Measurements from ENCODE around the gene CCDC83. TPM values are rescaled to one million over a fixed set of nuclear protein-coding genes. Genes with fewer than 3 reads are reported as not detected.
"Not testable (repeated sequence)": the region's sequence is repeated elsewhere in the genome, so short reads cannot be mapped to it uniquely, and the experiment has no call there.

CCDC83 gene
- total RNA-seq, 1 donor from 2014 or later = not detected

DNA sequence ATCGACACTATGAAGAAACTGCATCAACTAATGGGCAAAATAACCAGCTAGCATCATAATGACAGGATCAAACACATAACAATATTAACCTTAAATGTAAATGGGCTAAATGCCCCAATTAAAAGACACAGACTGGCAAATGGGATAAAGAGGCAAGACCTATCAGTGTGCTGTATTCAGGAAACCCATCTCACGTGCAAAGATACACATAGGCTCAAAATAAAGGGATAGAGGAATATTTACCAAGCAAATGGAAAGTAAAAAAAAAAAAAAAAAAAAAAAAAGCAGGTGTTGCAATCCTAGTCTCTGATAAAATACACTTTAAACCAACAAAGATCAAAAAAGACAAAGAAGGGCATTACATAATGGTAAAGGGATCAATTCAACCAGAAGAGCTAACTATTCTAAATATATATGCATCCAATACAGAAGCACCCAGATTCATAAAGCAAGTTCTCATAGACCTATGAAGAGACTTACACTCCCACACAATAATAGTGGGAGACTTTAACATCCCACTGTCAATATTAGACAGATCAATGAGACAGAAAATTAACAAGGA is 71.6 kb downstream of the CCDC83 start:
- DNase-seq; ATAC-seq; intact Hi-C loops (cut with micrococcal nuclease): not testable (repeated sequence)

DNA sequence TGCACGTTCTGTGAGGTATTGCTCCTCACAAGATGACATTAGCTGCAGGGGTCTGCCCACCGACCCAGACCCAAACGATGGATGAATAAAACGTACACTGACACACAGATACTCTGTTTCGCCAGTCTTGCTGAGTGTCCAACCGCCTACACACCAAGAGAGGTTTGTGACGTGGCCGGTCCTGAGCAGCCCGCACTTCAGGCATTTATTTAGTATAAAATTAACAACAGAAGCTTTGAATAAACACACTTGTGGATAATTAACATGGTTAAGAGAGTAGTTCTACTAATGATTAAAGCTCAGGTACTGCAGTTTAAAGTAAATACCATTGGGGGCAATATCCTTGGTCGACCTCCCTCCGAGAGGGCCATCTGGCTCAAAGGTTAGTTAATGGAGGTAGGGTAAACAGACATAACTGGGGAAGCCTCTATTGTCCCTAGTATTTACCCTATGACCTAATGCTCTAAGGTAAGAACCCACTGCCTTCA is 75.7 kb downstream of the CCDC83 start:
- intact Hi-C loops (cut with micrococcal nuclease) = no loop called here
- ATAC-seq (no peak), DNase-seq (no peak)

DNA sequence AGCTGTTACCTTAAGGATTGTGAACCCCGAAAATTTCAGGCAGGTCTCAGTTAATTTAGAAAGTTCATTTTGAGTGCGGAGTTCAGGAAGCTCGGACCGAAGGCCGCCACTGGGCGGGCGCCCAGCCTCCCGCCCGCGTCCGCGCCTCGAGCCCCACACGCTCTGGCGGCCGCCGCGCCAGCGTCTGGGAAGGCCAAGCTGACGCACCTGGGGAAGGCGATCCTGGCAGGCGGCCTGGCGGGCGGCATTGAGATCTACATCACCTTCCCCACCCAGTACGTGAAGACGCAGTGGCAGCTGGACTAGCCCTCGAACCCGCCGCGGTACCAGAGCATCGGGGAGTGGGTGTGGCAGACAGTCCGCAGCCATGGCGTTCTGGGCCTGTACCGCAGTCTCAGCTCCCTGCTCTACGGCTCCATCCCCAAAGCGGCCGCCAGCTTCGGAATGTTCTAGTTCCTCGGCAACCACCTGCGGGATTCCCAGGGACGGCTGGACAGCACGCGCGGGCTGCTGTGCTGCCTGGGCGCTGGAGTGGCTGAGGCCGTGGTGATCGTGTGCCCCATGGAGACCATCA is 79.5 kb downstream of the CCDC83 start:
- intact Hi-C loops (cut with micrococcal nuclease) = no loop called here
- ATAC-seq (no peak), DNase-seq (peak; percentile 37)

DNA sequence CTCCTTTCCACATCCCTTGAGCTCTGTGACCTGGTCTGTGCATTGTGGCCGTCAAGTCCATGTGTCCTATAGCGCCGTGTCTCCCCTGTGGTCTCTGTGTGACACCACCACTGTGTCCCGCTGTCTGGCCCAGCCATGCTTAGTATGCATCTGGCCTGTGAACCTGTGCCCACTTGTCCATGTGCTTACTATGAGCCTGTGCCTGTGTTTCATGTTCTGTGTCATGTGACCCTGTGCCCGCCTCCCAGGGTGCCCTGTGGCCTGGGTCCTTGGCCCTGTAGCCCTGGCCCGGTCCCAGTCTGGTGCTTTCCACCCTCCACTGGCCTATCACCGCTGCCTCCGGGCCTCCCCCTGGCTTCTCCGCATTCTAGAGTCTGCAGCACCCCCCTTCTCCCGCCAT is 80.6 kb downstream of the CCDC83 start:
- DNase-seq (no peak), ATAC-seq (no peak)
- intact Hi-C loops (cut with micrococcal nuclease) = no loop called here

DNA sequence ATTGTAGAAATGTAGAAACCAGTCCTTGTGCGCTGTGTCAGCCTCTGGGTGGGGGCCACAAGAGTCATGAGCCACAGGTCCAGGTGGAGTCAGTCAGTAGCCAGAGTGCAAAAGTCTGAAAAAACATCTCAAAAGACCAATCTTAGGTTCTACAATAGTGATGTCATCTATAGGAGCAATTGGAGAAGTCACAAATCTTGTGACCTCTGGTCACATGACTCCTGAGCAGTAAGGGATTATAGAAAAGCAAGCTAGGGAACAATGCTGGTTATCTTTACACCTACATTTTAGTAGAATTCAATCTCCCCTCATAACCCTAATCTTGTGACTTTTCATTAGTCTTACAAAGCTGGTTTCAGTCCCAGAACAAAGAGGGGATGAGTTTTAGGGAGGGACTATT is 82.7 kb downstream of the CCDC83 start:
- intact Hi-C loops (cut with micrococcal nuclease) = no loop called here
- DNase-seq (no peak), ATAC-seq (no peak)

DNA sequence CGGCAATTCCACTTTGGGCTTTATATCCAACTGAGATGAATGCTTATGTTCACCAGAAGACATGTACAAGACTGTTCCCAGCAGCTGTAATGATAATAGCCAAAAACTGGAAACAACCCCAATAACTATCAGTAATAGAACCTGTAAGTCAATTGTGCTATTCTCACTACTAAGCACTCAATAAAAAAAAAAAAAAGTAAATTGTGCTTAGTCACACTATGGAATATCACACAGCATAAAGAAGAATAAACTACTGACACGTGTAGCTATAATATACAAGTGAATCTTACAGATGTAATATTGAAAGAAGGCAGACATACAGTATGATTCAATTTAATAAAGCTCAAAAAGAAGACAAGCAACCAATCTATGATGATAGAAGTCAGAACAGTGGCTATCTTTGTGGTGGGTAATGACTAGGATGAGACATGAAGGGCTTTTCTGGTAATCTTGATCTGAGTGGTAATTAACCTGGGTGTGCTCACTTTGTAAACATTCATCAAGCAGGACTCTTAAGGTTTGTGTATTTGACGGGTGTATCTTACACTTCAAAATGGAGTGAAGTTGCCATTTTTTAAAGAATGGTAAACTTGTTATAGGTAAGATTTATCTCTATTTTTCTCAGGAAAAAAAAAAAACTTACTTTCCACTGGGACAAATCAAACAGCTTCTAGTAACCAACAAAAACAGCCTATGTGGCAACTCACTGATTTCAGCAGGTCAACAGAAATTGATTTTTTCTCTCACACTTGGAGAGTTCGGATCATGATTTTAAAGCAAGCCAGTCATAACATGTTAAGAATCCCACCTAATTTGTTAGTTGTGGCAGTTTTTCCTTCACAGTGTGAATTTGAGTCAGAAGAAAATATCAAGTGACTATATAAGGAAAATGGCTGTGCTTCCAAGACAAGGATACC is 84.2 kb downstream of the CCDC83 start:
- DNase-seq (no peak), ATAC-seq (no peak)
- intact Hi-C loops (cut with micrococcal nuclease) = loop anchor here (5.0 kb wide), 1 partner anchor 353 kb away; no protein-coding TSS in a partner anchor

DNA sequence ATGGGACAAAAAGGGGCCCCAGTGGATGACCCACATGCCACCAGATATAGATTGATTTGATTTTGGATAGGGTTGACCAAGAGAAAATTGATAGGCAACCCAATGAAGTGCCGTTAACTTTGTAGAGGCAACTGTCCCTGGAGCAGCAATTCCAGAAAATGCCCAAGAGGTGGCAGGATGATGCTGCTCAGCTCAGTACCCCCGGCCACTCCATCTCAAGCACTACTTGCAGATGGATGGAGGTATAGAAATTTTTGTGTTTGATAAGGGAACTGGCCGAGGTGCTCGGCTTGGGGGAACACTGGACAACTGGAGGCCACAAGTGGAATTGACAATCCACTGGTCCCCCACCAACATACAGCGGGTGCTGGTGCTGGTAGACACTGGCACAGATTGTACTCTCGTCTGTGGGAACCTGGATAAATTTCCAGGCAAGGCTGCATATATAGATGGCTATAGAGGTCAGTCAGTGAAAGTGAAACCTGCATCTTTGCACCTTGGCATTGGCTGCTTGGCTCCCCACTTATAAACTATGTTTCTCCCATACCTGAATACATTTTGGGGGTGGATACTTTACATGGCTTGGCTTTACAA is 86.3 kb downstream of the CCDC83 start:
- intact Hi-C loops (cut with micrococcal nuclease) = loop anchor here (5.0 kb wide), 1 partner anchor 351 kb away; no protein-coding TSS in a partner anchor
- peak; percentile 41 for DNase-seq
- peak; percentile 82 for ATAC-seq

DNA sequence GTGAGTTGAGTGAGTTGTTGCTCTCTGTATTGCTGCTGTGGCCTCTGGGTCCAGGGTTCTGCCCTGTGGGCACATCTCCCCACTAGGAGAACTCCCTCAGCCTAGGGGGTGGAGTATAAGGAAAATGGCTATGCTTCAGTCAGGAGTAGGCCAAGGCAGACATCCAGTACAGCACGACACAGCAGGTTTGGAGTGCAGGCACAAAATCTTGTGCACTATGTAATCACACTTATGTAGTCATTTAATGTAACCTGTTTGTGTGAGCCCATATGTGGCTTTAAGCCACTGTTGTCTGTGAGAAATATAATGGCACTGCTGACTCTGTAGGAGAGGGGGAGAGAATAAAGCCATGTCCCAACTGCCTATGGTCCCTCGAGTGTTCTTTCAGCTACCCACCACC is 90.1 kb downstream of the CCDC83 start:
- DNase-seq (no peak), ATAC-seq (no peak)
- intact Hi-C loops (cut with micrococcal nuclease) = no loop called here

DNA sequence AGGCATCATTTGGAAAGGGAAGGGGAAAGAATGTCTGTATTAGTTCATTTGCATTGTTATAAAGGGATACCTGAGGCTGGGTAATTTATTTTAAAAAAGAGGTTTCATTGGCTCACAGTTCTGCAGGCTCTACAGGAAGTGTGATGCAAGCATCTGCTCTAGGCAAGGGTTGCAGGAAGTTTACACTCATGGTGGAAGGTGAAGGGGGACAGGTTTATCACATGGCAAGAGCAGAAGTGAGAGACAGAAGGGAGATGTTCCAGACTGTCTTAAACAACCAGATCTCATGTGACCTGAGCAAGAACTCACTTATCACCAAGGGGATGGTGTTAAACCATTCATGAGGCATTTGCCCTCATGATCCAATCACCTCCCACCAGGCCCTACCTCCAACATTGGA is 90.6 kb downstream of the CCDC83 start:
- ATAC-seq (no peak), DNase-seq (no peak)
- intact Hi-C loops (cut with micrococcal nuclease) = no loop called here

DNA sequence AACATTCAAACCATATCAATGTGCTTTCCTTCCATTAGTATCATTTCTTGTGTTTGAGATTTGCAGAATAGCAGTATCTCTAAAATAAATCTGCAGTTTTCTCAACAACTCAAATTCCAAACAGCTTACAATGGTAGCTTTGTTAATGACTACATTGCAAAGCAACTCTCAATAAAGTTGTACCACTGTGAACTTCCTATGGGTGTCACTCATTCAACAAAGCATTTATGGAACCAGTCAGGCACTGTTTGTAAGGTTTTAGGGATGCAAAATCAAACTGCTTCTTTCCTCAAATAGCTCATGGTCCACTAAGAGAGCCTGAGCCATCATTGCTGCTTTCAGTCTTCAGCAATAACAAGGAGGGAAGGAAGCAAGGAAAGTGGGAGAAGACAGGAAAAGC is 91.0 kb downstream of the CCDC83 start:
- ATAC-seq (no peak), DNase-seq (no peak)
- intact Hi-C loops (cut with micrococcal nuclease) = no loop called here

DNA sequence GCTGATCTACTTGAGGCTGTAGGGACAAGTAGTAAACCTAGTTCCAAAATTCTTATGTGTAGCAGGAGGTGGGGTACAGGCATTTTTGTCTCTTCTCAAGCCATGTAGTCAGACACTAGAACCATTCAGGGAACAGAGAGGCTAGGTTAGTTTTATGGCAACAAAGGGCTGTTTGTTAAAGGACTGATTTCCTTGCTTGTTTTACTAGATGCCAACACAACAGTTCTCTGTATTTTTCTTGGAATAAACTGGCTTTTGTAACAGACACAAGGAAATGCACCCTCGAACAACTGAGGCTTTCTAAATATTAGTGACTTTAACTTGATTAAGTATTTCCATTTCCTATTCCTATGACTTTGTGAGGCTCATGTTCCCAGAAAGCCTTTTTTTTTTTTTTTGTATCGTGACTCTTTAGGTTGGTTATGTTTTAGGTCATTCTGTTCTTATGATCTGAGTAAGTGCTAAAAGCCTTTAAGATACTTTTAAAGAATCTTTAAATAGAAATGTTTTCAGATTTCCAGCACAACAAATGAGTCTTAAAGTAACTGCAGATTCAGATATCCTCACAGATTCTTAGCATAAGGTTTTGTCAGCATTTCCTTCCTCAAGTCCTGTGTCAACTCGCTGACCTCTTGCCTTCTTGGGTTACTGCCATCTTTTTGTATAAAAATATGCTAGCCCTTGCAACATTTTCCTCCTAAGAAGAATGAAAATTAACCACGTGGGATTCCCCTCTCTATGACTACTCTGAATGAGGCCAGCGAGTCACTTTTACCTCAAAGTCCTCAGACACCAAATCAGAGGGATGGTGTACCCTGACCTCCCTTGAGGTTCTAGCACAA is 92.5 kb downstream of the CCDC83 start:
- intact Hi-C loops (cut with micrococcal nuclease) = no loop called here
- peak; percentile 84 for ATAC-seq
- DNase-seq = no peak

DNA sequence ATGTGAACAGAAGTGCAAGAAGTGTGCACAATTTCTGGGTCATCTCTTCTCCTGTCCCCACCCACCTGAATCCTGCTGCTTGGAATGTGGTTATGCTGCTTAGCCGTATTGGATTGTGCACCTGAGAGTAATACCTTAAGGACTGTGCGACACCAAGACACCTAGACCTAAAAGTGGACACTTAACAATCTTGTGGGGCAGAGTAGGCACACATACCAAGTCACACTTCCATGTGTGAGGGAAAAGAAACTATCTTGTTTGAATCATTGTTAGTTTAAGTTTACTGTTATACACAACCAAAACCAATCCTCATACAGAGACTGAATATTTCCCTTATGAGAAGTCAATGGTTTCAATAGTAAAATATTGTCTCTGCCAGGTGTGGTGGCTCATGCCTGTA is 93.7 kb downstream of the CCDC83 start:
- ATAC-seq (no peak), DNase-seq (no peak)
- intact Hi-C loops (cut with micrococcal nuclease) = no loop called here

DNA sequence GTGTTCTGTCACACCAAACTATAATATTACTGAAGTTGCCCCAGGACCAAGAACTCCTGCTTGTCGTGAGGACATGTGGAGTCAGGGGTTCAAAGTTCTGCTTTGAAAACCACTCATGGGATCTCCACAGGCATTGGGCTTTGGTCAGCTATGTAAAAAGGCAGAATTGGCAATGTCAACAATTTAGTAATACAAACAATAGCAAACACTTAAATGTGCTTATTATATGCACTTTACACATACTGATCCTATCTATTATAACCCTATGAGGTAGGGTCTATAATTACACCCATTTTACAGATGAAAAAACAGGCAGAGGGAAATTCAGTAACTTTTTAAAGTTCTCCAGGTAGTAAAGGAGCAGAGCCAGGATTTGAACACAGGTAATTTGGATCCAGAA is 94.6 kb downstream of the CCDC83 start:
- ATAC-seq (no peak), DNase-seq (no peak)
- intact Hi-C loops (cut with micrococcal nuclease) = no loop called here

DNA sequence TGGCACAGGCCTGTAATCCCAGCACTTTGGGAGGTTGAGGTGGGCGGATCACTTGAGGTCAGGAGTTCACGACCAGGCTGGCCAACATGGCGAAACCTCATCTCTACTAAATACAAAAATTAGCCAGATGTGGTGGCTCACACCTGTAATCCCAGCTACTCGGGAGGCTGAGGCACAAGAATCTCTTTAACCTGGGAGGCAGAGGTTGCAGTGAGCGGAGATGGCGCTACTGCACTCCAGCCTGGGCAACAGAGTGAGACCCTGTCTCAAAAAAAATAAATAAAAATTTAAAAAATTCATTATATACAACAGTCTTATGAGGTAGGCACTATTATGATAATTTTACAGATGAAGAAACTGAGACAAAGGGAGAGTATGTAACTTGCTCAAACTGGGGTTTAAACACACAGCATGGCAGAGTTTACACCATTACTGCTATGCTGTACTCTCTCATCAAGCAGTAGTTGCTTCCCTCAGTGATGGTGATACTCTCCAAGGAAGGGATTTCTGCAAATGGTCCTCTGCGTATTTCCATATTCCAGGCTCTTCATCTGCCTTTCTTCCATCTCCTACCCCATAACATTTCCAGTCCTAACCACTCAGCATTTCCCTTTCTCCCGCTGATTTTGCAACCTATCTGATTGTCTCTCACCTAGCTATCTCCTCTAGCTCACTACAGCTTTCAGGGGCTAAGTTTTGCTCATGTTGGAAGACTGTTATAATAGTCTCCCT is 95.3 kb downstream of the CCDC83 start:
- ATAC-seq (no peak), DNase-seq (no peak)
- intact Hi-C loops (cut with micrococcal nuclease) = no loop called here

DNA sequence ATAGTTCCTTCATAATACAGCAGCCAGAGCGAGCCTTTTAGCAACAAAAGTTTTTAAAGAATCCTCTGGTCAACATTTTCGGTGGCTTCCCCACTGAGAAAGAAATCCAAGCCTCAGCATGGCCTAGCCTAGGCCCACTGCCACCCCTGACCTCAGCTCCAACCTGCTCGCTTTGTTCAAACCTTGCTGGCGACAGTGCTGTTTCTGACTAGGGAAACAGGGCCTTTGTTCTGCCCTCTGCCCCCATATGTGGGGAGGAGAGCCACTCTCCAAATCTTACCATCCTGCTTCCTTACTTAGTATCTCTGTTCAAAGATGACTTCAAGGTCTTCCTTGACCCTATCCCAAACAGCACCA is 95.8 kb downstream of the CCDC83 start:
- DNase-seq (no peak), ATAC-seq (no peak)
- intact Hi-C loops (cut with micrococcal nuclease) = no loop called here

DNA sequence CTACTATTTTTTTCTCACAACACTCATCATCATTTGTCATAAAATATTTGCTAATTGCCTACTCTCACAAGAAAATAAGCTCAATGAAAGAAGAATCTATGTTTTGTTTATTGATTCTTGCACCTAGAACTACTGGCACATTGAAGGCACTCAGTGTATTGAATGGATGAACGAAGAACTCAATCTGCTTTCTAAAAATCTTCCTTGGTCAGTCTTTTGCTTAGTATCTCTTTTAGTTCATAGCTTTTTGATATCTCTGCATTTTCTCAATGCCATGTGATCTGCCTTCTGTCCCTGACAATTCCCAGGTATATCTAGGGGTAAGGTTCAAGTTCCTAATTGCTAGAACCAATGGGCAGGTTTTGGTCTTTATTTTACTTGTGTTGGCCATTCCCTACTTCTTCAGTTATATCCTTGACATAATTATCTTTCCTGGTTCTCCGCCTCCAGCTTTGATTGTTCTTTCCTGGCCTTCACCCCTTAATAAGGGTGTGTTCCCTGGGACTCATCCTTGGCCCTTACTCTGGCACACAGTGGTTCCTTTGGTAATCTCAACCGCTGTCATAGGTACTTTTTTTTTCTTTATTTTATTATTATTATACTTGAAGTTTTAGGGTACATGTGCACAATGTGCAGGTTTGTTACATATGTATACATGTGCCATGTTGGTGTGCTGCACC is 96.4 kb downstream of the CCDC83 start:
- intact Hi-C loops (cut with micrococcal nuclease) = no loop called here
- ATAC-seq = no peak

DNA sequence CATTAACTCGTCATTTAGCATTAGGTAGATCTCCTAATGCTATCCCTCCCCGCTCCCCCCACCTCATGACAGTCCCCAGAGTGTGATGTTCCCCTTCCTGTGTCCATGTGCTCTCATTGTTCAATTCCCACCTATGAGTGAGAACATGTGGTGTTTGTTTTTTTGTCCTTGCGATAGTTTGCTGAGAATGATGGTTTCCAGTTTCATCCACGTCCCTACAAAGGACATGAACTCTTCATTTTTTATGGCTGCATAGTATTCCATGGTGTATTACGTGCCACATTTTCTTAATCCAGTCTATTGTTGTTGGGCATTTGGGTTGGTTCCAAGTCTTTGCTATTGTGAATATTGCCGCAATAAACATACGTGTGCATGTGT is 96.9 kb downstream of the CCDC83 start:
- DNase-seq; ATAC-seq; intact Hi-C loops (cut with micrococcal nuclease): not testable (repeated sequence)

More for the DNA sequence above, 96.4 kb downstream of the CCDC83 start:
- no peak for DNase-seq

Measured in left ventricle myocardium superior (tissue), 1 donor.